Measurements from ENCODE around the gene SIK3. TPM values are rescaled to one million over a fixed set of nuclear protein-coding genes. Genes with fewer than 3 reads are reported as not detected.

The SIK3 gene
- total RNA-seq, 2 donors from 2014 or later: 26.2 to 77.6 TPM

DNA sequence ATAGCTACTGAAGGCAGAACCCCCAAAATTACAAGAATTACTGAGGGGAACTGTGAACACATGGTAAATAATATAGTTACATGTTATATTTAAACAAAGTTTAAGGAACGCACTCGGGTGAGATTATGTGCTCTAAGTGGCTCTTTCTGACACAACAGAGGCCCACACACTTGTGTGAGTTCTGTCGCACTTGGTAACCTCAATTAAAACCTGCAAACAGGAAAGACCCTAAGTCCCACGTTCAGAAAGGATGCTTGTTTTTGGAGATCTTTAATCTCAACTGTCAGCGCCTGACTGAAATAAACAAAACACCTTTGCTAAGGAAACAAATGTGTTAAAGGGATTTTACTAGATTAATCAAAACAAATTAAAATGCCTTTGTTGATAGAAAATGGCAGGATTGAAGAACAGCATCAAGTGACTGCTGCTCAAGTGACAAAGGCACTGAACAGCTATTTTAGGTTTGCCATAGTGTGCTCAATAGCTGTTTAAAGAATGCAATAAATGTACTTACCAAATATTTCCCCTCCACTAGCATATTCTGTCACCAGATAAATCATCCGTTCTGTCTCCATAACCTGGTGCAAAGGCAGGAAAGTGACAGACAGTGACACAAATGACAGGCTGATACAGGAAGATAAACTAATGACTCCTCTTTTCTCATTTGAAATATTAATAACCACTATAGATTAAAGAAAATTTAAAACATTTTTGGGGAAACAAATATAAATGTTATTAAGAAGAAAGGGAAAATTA lies 144.5 kb downstream of the SIK3 start:
- TF ChIP-seq POLR2A (IDR thresholded peaks at IDR 0.05) (no peak), POLR2AphosphoS5 (IDR thresholded peaks at IDR 0.05) (no peak)
- TF ChIP-seq, protein P1, sequence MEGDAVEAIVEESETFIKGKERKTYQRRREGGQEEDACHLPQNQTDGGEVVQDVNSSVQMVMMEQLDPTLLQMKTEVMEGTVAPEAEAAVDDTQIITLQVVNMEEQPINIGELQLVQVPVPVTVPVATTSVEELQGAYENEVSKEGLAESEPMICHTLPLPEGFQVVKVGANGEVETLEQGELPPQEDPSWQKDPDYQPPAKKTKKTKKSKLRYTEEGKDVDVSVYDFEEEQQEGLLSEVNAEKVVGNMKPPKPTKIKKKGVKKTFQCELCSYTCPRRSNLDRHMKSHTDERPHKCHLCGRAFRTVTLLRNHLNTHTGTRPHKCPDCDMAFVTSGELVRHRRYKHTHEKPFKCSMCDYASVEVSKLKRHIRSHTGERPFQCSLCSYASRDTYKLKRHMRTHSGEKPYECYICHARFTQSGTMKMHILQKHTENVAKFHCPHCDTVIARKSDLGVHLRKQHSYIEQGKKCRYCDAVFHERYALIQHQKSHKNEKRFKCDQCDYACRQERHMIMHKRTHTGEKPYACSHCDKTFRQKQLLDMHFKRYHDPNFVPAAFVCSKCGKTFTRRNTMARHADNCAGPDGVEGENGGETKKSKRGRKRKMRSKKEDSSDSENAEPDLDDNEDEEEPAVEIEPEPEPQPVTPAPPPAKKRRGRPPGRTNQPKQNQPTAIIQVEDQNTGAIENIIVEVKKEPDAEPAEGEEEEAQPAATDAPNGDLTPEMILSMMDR (IDR thresholded peaks at IDR 0.05): no peak
- DNase-seq (ENCODE audit: low spot score): no peak
- H3K27ac ChIP-seq: no peak overlapping the region

DNA sequence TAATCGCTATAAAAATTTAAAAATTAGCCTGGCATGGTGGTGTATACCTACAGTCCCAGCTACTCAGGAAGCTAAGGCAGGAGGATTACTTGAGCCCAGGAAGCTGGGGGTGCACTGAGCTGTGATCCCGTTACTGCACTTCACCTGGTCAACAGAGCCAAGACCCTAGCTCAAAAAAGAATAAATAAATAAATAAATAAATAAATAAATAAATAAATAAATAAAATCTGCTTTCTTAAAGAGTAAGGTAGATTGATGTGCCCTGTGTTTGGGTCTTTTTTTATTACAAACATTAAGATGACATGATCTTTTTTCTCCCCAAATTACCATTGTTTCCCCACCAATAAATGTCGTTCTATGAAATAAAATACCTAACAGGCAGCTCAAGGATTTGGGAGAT lies 146.5 kb downstream of the SIK3 start:
- H3K4me3 ChIP-seq: no peak overlapping the region
- no peaks in the 10 kb centered on the region for H3K9me3 ChIP-seq
- H3K27ac ChIP-seq: no peak overlapping the region
- H3K27me3 ChIP-seq (replicated peaks; ENCODE audit: insufficient read depth): no peaks in the 10 kb centered on the region
- TF ChIP-seq, protein P1 (IDR thresholded peaks at IDR 0.05): no peak
- no peak for TF ChIP-seq POLR2AphosphoS5 (IDR thresholded peaks at IDR 0.05)
- TF ChIP-seq POLR2A (IDR thresholded peaks at IDR 0.05): no peak
- DNase-seq (ENCODE audit: low spot score): no peak
- H3K36me3 ChIP-seq: no peaks in the 10 kb centered on the region
- WGBS: 95% methylated on average over 3 of the region's 3 CpGs
- H3K4me1 ChIP-seq (replicated peaks): no peaks in the 10 kb centered on the region
- intact Hi-C loops (cut with DNase I): no loop called here

More for the DNA sequence above, 144.5 kb downstream of the SIK3 start:
- intact Hi-C loops (cut with DNase I): no loop called here
- H3K36me3 ChIP-seq: no peaks in the 10 kb centered on the region
- no peaks in the 10 kb centered on the region for H3K27me3 ChIP-seq (replicated peaks; ENCODE audit: insufficient read depth)
- H3K9me3 ChIP-seq: no peaks in the 10 kb centered on the region
- no peaks in the 10 kb centered on the region for H3K4me1 ChIP-seq (replicated peaks)
- WGBS: 83% methylated on average over 6 of the region's 6 CpGs
- H3K4me3 ChIP-seq: no peak overlapping the region

DNA sequence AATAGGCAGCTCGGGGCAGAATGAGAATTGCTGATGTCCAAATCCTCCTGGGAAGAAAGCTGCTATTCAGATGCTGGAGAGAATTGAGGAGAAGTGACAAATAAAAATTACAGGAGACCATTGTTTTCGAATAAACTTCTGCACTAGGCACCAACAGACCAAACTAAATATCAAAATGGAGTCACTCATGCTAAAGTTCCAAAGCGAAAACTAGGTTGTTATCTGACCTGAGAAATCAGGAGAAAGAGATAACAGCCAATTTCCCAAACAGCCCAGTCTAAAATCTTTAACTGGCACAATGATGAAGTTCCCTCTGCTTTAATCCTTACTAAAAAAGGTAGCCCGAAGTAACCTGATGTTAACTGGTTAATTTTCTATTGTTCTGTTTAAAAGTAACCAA lies 148.0 kb downstream of the SIK3 start:
- no peaks in the 10 kb centered on the region for H3K4me1 ChIP-seq (replicated peaks)
- no peak for DNase-seq (ENCODE audit: low spot score)
- no peaks in the 10 kb centered on the region for H3K36me3 ChIP-seq
- H3K27me3 ChIP-seq (replicated peaks; ENCODE audit: insufficient read depth): no peaks in the 10 kb centered on the region
- no peak overlapping the region for H3K27ac ChIP-seq
- H3K4me3 ChIP-seq: no peak overlapping the region
- no peaks in the 10 kb centered on the region for H3K9me3 ChIP-seq
- TF ChIP-seq POLR2A (IDR thresholded peaks at IDR 0.05) (no peak), POLR2AphosphoS5 (IDR thresholded peaks at IDR 0.05) (no peak)
- TF ChIP-seq, protein P1 (IDR thresholded peaks at IDR 0.05): no peak
- WGBS: 94% methylated on average over 4 of the region's 4 CpGs
- intact Hi-C loops (cut with DNase I): no loop called here

DNA sequence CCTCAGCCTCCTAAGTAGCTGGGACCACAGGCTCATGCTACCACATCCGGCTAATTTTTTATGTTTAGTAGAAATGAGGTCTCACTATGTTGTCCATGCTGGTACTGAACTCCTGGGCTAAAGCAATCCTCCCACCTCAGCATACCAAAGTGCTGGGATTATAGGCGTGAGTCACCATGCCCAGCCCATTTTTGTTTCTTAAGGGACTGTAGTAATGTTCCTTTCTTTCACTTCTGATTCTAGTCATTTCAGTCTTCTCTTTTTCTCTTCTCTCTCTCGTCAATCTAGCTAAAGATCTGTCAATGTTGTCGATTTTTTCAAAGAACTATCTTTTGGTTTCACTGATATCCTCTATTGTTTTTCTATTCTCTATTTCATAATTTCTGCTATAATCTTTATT lies 149.8 kb downstream of the SIK3 start:
- intact Hi-C loops (cut with DNase I): no loop called here
- no peak for TF ChIP-seq POLR2A (IDR thresholded peaks at IDR 0.05)
- TF ChIP-seq, protein P1 (IDR thresholded peaks at IDR 0.05): no peak
- TF ChIP-seq POLR2AphosphoS5 (IDR thresholded peaks at IDR 0.05): no peak
- H3K4me3 ChIP-seq: no peak overlapping the region
- H3K27me3 ChIP-seq (replicated peaks; ENCODE audit: insufficient read depth): no peaks in the 10 kb centered on the region
- H3K27ac ChIP-seq: no peak overlapping the region
- DNase-seq (ENCODE audit: low spot score): no peak
- H3K36me3 ChIP-seq: no peaks in the 10 kb centered on the region
- no peaks in the 10 kb centered on the region for H3K9me3 ChIP-seq
- 82% methylated on average over 4 of the region's 4 CpGs for WGBS
- H3K4me1 ChIP-seq (replicated peaks): no peaks in the 10 kb centered on the region

DNA sequence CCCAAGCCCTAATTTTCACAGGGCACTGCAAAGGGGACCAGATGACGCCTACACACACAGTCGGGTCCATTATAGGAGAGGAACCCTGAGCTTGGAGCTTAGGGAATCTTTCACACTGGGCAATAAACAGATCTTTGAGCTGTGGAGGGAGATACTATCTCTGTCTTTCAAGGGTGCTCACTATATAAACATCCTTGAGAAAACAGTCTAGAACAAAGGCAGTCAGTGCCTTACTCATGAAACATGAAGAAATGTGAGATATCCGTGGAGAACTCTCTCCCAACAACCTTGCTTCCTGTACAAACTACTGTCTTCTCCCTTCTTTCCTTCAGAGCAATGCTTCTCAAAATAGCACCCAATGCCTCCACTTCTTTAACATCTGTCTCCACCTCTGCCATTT lies 151.8 kb downstream of the SIK3 start:
- intact Hi-C loops (cut with DNase I): no loop called here
- H3K9me3 ChIP-seq: no peaks in the 10 kb centered on the region
- peak; percentile 5 for DNase-seq (ENCODE audit: low spot score)
- no peaks in the 10 kb centered on the region for H3K36me3 ChIP-seq
- no peaks in the 10 kb centered on the region for H3K4me1 ChIP-seq (replicated peaks)
- H3K4me3 ChIP-seq: no peak overlapping the region
- 52% methylated on average over 3 of the region's 3 CpGs for WGBS
- H3K27ac ChIP-seq: no peak overlapping the region
- H3K27me3 ChIP-seq (replicated peaks; ENCODE audit: insufficient read depth): no peaks in the 10 kb centered on the region
- TF ChIP-seq POLR2A (IDR thresholded peaks at IDR 0.05) (no peak), POLR2AphosphoS5 (IDR thresholded peaks at IDR 0.05) (peak; percentile 69)

All from prostate gland (tissue), 2 donors.